CD4-positive, alpha-beta T cell treated with Interleukin-12 subunit alpha and Interleukin-12 subunit beta, for 1 hour (primary cell): ENCODE data around the gene ATE1.
"Not testable (repeated sequence)": the region's sequence is repeated elsewhere in the genome, so short reads cannot be mapped to it uniquely, and the experiment has no call there.

ENCODE experiments used
- DNase-seq: peaks from one replicate; pipeline ENCODE4 v3.0.0-alpha.2; 2020

Gene ATE1

DNA sequence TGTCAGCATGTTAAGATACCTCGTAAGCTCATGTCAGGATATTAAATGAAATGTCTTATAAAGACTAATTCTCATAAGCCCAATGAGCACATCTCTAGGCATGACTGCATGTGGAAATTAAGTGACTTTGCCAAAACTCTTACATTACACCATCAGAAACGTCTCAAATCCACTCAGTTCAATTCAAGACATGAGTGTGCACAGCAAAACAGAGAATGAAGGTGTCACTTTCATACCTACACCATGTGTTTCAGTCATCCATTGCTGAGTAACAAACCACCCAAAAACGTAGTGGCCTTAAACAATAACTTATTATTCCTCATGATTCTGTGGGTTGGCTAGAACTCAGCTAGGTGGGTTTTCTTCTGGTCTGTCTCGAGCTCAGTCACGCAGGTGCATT lies 99.8 kb downstream of the ATE1 start:
- no peak for DNase-seq

DNA sequence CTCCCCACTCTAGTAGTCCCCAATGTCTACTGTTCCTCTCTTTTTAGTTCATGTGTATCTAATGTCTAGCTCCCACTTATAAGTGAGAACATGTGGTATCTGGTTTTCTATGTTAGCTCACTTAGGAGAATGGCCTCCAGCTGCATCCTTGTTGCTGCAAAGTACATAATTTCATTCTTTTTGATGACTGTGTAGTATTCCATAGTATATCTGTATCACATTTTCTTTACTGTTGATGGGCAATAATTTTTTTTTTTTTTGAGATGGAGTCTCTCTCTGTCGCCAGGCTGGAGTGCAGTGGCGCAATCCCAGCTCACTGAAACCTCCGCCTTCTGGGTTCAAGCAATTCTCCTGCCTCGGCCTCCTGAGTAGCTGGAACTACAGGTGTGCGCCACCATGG lies 101.1 kb downstream of the ATE1 start:
- not testable (repeated sequence) for DNase-seq

DNA sequence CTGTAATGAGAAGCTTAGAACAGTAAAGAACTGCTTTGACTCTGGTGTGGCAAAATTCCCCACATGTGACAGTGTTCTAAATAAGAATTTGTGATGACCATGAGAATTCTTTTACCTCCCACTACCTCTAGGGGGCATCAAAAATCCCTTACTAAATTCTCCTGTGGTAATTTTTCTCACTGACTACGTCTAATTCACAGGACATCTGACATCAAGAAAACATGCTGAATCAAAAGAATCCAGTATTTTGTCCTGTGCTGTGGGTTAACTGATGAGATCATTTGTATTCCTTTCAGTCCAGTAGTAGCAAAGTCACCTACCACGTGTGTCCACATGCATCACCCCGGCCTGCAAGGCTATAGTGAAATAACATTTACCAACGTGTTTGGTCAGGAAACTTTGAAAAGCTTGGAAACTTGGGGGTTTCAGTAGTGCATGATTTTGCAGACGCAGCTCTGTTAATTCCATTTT lies 103.8 kb downstream of the ATE1 start:
- DNase-seq, result peak; percentile 25

DNA sequence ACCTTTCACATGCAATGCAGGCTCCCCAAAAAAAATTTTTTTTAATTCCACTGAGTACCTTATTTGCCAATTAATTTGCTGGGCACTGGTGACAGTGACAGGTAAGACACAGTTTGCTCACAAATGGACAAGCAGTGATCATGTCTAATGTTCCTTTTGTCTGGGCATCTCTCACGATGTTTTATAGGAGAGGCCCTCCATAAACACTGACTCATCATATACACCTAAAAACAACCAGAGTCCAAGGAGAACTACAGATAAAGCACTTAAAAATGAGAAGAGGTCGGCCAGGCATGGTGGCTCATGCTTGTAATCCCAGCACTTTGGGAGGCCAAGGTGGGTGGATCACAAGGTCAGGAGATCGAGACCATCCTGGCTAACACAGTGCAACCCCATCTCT lies 105.1 kb downstream of the ATE1 start:
- no peak for DNase-seq

DNA sequence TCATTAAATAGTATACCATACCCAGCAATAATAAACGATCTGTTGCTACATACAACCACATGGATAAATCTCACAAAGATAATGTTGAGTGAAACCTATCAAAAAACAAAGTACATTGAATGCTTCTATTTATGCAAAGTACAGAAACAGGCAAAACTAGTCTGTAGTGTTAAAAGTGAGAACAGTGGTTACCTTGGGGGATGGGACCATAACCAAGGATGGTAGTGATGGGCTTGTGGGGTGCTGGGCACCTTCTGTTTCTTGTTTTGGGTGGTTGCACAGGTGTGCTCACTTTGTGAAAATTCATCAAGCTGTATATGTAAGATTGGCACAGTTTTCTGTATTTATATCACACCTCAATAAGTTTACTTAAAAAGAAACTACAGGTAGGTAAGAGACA lies 105.7 kb downstream of the ATE1 start:
- no peak for DNase-seq

DNA sequence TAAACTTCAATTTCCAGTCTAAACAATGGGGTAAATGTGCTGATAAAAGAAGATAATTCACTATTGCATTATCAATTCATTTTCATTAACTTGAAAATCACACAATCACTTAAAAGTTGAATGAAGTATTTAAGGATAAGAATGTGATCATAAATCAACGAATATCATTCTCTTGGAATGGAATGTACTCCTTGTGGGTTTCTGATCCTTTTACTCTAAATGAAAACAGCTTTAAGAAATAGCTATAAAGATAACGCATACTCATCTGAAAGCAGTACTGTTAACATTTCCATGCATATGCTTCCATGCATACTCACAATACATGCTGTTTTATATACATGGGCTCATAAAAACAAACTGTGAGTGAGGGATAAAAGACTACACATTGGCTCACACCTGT lies 108.8 kb downstream of the ATE1 start:
- no peak for DNase-seq

DNA sequence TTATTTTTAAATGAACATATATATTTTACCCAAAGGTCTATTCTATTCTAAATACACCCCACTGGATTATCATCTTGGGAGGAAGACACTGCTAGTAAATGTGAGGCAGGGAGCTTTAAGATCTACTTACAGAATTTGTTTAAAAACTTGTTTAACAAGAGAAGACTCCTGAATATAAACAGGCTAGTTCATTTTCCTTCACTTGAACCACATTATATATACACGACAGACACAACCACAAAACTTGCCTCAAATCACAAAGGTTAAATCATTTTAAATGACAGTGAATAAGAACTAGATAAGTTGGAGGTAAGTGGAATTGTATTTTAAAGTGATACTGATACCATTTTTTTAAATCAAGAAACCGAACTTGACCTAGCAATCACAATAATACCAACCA lies 109.2 kb downstream of the ATE1 start:
- DNase-seq, result no peak

DNA sequence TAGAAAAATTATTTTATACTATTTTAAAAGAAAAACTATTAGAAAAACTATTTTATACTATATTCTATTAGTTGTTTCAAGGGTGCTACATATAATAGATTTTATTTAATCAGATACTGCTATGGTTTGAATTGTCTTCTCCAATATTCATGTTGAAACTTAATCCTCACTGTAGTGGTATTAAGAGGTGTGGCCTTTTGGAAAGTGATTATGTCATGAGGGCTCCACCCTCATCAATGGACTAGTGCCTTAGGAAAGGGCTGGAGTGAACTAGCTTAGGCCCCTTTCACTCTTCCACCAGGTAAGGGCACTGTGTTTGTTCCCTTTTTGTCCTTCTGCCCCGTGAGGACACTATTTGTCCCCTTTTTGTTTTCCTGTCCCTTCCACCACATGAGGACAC lies 111.6 kb downstream of the ATE1 start:
- no peak for DNase-seq

DNA sequence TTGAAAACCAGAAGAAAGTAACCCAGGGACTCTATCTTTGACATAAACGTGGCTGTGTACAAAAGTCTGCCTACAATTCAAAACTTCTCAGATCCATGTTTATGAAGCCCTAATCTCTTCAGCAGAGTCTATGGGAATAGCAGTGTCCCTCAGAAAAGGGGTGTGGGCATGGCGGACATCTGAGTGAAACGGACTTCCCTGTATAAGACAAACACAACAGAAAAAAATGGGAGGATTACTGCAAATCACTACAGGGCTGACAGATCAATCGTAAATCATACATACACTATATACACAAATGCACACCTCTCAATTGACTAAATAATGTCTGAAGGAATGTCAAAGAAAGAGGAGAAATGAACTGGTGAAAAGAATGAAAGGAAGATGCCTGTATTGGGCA lies 114.0 kb downstream of the ATE1 start:
- no peak for DNase-seq

DNA sequence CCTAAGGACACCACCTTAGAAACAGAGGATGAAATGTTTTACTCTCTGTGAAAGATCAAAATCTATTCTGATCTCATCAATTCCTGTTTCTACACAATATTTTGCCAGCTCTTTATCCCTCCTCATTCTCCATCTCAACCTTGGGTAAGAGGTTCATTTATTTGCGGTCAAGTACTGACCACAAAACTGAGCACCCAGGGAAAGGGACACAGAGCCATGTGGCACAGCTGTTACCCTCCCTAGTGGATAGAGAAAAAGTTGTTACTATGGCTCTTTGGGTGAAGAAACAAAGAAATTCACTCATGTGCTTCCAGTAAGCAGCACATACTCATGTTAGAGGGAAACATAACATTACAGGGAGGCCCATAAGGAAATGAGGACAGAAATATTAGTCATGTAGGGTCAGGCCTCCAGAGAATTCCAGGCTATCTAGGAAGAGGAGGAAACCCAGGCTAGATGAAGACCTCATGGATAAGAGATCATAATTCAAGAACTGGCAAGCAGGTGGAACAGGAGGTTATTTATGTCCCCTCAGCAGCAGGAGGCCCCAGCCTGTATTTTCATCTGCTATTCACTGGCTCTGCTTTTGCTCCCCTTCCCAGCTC lies 114.5 kb downstream of the ATE1 start:
- DNase-seq, result no peak

DNA sequence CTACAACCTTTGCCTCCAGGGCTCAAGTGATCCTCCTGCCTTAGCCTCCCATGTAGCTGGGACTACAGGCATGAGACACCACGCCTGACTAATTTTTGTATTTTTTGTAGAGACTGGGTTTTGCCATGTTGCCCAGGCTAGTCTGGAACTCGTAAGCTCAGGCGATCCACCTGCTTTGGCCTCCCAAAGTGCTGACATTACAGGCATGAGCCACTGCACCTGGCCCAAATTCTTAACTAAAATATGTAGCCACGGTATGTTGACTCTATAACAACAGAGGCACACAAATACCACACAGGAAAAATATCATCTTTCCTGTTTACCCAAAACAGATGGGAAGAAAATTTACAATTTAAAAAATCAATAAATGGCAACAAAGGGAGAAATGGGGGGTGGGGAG lies 115.8 kb downstream of the ATE1 start:
- no peak for DNase-seq

DNA sequence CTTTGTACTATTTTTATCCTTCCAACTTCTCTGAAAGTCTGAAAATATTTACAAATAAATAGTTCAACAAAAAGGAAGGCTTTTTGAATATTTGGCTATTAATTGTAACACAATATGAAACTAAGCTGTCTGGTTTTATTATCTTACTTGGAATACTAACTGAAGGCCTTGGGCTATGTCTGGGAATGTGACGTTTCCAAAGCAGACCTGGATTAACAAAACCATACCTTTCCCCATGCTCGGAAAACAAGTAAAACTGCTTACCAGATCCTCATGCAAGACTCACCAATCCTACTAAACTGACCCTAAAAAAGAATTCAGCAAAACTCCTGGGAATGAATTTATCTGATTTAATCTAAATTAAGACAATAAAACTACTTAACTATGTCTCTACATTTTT lies 116.4 kb downstream of the ATE1 start:
- no peak for DNase-seq

DNA sequence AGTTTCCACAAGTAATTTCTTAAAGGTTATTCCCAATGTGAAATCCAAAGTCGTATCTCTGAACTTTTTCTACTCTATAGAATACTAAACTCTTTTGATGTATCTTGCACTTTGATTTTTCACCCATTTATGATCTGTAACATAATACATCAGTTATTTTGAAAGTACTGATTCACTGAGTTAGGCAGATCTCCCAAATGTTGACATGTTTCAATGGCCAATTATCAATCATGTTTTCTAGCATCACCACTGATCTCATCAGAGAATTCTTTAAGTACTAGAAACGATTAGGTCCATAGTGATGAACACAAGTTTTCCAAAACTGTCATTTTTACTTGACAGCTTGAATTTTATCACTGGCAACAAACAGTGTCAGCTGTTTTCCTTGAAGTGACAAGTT lies 119.0 kb downstream of the ATE1 start:
- no peak for DNase-seq

DNA sequence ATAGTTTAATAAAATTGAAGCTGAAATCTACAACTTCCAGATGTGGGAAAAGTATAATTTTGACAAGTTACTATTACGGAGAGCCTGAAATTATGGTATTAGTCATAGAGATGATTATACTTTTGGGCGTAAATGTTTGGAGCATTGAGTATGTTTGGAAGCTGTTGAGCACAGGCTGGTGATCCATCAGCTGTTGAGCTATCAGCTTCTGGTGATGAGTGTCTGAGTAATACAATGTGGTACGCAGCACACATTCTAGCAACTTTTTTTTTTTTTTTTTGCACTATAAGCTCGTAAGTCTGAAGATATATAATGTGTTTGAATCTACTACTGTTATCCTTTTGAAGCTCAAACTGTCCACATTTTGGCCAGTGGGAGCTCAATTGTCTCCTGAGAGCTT lies 123.4 kb downstream of the ATE1 start:
- DNase-seq, result no peak

DNA sequence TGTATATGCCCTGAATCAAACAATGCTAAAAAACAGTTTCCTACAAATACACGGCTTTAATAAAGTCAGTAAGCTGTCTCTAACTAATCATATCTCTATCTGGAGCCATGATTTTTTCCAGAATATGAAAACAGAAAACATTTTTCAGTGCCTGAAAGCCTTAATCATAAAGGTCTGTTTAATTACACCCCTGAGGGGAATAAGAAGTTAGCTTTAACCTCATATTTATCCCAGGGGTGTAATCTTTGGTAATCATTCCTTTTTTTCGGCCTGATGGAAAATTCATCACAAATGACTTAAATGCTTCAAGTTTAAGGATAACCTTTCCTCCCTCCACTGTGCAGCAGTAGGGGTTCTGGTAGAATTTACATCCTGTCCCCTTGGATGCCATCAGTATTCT lies 124.2 kb downstream of the ATE1 start:
- DNase-seq, result no peak

DNA sequence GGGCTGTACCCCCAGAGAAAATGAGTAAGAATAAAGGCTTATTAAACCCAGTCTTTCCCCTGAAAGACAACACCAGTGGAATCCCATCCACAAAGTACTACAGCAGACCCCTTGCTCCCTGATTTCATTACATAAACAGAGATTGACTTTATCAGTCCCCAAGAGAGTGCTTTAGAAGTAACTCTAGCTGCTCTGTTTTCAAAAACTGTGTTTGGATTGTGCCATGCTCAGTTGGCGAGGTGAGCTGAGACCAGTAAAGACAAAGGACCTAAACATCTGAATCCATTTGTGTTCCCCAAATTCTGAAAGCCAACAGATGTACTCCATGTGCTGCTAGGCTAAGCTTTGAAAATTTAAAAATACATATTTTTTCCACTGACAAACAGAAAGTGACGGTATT lies 127.0 kb downstream of the ATE1 start:
- DNase-seq, result no peak

DNA sequence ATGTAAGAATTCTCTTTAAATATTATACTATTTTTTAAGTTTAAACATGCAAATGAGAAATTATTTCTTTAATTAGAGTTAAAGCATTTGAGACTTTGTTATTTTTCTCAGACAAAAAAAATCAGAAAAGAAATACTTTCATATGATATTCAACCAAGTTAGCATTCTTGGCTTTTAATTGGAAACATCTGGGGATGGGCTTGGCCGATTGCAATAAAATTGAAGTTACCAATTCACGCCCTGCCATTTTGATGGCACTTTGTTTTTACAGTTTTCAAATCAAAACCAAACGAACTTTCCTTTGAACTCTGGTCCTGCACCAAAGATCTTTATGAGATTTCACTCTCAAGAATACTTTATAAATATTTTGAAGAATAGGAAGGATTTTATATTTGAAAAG lies 127.7 kb downstream of the ATE1 start:
- DNase-seq, result no peak

DNA sequence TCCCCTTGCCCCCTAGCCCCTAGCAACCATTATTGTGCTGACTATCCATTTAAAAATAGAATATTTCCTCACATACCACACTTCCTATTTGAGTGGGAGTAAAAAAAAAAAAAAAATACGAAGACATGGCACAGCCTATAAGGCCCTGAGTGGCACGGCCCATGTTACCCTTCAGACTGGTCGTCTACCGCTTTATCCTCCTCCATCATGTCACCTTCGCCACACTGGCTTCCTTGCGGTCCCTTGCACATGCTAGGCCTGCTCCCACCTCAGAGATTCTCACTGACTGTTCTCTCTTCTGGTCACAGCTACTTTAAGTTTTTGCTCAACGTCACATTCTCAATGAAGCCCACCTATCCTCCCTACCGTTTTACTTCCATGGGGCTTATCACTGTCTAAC lies 130.3 kb downstream of the ATE1 start:
- no peak for DNase-seq

DNA sequence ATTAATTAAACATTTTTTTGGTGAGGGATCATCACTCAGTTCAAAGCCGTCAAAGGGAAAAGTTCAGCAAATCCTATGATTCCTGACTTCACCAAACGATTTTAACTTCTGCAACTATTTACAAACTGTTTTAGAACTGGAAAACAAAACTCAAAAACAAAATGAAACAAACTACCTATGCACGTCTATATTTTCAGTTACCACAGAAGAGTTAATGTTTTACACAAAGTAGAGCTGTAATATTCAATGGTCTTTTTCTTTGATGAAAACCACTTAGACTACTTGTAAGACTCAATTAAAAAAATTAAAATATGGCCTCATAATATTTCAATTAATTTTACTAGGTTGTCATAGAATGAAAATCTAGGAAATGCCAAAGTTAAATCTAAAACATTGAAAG lies 131.5 kb downstream of the ATE1 start:
- no peak for DNase-seq

DNA sequence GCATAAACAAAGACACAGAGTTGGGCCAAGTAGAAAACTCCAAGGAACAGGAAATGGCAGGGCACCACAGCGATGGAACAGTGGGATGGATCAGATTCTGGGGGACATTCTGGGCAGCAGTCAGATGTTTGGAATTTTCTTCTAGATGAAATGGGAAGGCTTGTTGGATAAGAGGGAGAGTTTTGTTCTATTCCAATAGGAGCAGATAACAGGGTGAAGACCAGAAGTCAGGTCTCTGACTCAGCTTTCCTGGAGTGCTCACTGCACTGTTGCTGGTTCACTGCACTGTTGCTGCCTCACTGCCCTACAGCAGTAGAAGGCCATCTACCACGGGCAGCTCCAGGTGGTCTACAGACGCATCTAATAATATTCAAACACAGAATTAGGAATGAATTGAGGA lies 135.6 kb downstream of the ATE1 start:
- DNase-seq, result no peak

DNA sequence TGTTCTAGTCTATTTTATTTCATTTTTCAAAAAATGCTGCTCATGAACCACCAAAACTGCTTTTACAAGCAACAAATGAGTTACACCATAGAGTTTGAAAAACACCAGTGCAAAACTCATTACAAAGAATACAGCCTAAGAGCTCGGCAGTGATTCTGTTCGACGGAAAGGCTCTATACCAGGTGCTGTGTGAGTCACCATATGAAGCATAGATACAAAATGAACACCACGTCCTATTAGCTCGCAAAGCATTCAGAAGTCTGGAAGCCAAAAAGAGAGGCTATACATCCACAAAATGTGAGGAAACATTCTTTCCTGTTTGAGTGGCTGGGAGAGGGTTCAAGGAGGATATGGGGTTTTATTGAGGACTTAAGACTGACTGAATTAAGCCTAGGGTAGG lies 136.1 kb downstream of the ATE1 start:
- DNase-seq, result no peak

DNA sequence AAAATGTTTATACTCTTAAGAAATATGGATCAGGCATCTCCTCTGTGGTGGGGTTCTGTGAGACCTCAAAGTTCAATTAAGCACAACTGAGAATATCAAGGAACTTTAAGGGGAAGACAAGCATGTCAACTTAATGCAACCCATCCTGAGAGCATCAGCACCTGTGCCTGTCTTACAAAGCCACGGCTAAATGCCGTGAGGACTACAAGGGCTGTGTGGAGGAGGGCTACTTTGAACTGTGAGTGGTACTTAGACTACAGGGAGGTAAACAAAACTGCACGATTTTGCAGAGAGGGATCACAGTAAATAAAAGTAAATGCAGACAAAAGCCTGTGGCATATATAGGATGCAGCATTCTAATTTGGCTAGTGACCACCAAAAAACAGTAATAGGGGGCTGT lies 139.1 kb downstream of the ATE1 start:
- no peak for DNase-seq

DNA sequence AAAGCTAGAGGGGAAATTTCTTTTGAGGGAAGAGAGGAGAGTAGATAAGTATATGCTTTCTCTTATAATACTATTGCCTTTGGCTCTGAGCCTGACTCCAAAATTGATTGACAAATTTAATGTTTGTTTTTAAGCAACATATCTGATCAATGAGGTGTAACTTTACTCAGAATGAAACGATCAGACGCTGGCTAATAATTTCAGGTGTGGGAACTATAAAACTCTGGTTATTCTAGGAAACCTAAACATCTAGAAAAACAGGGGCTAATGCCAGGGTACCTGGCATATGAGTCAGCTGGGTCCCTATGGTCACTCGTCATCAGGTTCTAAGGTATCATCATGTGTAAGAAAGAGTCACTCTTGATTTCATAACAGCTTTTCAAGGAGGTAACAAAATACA lies 139.7 kb downstream of the ATE1 start:
- DNase-seq, result no peak

DNA sequence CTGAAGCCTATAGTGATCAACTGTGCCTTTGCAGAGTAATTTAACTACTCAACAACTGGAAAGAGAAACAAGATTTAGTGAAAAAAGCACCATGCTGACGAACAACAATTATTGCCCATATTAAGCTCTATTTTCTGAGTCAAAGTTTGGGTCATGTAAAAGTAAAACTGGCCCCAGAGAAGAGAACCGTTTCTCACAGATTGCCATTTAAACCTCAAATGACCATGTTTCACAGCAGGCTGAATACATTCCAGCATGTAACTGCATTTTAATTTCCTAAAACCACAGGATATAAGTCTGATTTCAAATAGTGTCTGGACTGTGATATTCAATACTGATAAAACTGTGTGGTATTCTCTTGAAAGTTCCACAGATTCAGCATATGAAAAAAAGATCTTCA lies 140.7 kb downstream of the ATE1 start:
- no peak for DNase-seq

DNA sequence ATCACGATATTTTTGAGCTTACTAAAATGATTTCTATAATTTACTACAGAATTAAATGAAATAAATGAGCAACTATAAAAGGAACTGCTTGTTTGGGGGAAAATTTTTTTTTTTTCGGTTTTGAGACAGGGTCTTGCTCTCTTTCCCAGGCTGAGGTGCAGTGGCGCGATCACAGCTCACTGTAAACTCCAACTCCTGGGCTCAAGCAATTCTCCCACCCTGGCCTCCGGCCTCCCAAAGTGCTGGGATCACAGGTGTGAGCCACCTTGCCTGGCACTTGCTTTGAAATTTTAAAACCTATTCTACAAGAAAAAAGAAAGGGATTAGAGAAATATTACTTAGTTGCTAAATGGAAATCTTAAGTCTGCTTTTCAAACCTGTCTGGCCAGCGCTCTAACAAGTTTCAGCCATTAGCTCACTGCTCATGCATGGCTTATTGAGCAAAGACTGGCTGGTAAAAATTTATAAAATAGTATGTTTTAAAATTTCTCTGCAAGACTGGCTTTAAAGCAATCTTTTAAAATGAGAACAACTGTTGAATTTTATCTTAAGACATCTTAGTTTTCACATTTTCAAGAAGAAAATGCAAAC lies 144.0 kb downstream of the ATE1 start:
- no peak for DNase-seq

DNA sequence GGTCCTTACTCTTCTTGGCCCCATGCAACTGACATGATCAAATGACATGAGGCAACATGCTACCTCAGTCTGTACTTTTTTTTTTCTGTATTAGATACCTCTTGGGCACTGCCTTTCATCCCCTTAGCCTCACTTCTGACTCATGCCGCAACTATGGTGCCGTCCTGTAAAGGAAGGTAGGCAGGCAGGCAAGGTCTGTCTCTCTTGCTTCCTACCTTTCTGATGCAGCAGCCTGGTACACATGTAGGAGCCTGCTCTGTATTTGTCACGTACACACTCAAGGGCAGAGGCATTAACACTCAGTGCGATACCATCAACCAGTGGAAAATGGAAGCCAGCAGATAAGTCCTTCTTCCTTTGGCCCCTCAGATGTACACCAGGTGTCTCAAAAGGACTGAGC lies 146.7 kb downstream of the ATE1 start:
- DNase-seq, result no peak
